ENCODE data around the gene SHANK3.

DNA sequence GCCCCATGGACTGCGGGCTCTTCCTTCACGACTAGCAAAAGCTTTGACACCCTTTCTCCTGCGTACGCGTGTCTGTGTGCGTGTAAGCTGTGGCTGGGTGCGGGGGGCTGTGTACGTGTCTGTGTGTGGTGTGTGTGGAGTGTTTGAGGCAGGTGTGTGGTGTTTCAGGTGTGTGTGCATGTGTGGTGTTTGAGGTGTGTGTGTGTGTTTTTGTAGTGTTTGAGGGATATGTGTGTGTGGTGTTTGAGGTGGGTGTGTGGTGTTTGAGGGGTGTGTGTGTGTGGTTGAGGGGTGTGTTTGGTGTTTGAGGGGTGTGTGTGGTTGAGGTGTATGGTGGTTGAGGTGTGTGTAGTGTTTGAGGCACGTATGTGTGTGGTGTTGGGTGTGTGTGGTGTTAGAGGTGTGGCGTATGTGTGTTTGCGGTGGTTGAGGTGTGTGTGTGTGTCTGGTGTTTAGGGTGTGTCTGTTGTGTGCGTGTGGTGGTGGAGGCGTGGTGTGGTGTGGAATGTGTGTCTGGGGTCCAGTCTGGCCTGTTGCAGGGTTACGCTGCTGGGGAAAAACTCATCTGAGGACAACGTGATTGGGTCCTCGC lies 44.0 kb upstream of the SHANK3 start:
- TF ChIP-seq CTCF (conservative IDR thresholded peaks at IDR 0.05) (no peak), ZFX (IDR thresholded peaks at IDR 0.05) (no peak)
